Left ventricle myocardium inferior (tissue), 1 donor: Measurements from ENCODE around the gene CDK2. TPM values are rescaled to one million over a fixed set of nuclear protein-coding genes. Genes with fewer than 3 reads are reported as not detected.
A peak's percentile ranks its signal among the peaks of the same experiment; 100 is the strongest.

ENCODE experiments used
- DNase-seq: peaks from one replicate; pipeline ENCODE4 v3.0.0-alpha.2; 2020
- H3K27ac ChIP-seq: fragments of 200-600 bp; replicated peaks from 2 replicates; pipeline ENCODE4 v1.8.0; 2021
- H3K27me3 ChIP-seq: fragments of 200-600 bp; 2 replicates; pipeline ENCODE4 v1.8.0; 2021; ENCODE audit warnings: low read depth
- H3K36me3 ChIP-seq: fragments of 200-600 bp; 2 replicates; pipeline ENCODE4 v1.8.0; 2021
- H3K4me1 ChIP-seq: fragments of 200-600 bp; 2 replicates; pipeline ENCODE4 v1.8.0; 2021
- H3K4me3 ChIP-seq: fragments of 200-600 bp; 2 replicates; pipeline ENCODE4 v1.8.0; 2021; ENCODE audit warnings: mild to moderate bottlenecking, moderate library complexity
- H3K9me3 ChIP-seq: fragments of 200-600 bp; replicated peaks from 2 replicates; pipeline ENCODE4 v1.8.0; 2021
- CTCF ChIP-seq: fragments of 200-600 bp; IDR thresholded peaks from 2 replicates; pipeline ENCODE4 v1.8.0; 2021; ENCODE audit warnings: antibody characterized with exemption, mild to moderate bottlenecking, borderline replicate concordance
- intact Hi-C: fragments of 100-400 bp; cut with micrococcal nuclease; formaldehyde crosslinking; loops from one replicate; pipeline ENCODE4 v1.11.0; 2022
- total RNA-seq: library from RNA; stranded (reverse); fragmentation: NEBNext Ultra II Directional; extraction: Animal tissue kit (Norgen Biotek cat#: 25700); gene quantifications from one replicate; pipeline ENCODE4 v1.2.1, GENCODE V29; 2021
- donor health status: DM: no; HTN: yes; CAD: no; lungs with severe emphysema.

The CDK2 gene
- total RNA-seq, 1 donor from 2014 or later = 7.3 TPM

- Histone ChIP-seq H3K4me3 (peak within 1 kb of the TSS; percentile 47), H3K27me3 (no peaks in the 10 kb centered on the region), H3K36me3 (peaks cover 20% of the 10 kb centered on the region), H3K4me1 (peaks cover 11% of the 10 kb centered on the region), H3K27ac (peak within 1 kb of the TSS; percentile 64), H3K9me3 (no peaks in the 10 kb centered on the region)
- no peak for TF ChIP-seq CTCF
- intact Hi-C loops = no loop called here
- DNase-seq = no peak
These were observed 54.0 kb downstream of the CDK2 start, which contains the start of gene IKZF4 for GRCh38 chr12:56020423-56021184. Gene IKZF4, plus strand, starts transcription at chr12:56021043. Its CDS starts 451 bp downstream, at chr12:56021494.

- H3K9me3 ChIP-seq = no peaks in the 10 kb centered on the region
- TF ChIP-seq CTCF = no peak
- H3K27ac ChIP-seq = no peak overlapping the region
- intact Hi-C loops = no loop called here
- DNase-seq = no peak
- H3K4me3 ChIP-seq = peak overlapping the region; percentile 32
- peaks cover 11% of the 10 kb centered on the region for H3K4me1 ChIP-seq
- H3K27me3 ChIP-seq = no peaks in the 10 kb centered on the region
- H3K36me3 ChIP-seq = peaks cover 20% of the 10 kb centered on the region
These were observed 55.4 kb downstream of the CDK2 start for GRCh38 chr12:56021889-56022497.

Other genes starting within 250 kb of the CDK2 start
- gene RDH5, start 246.4 kb upstream of the CDK2 start, total RNA-seq = 12.2 TPM
- 705 TPM for gene CD63, start 237.8 kb upstream of the CDK2 start, total RNA-seq
- gene GDF11, start 223.7 kb upstream of the CDK2 start, total RNA-seq = 15.6 TPM
- gene SARNP, start 149.1 kb upstream of the CDK2 start, total RNA-seq = 53.2 TPM
- gene ORMDL2, start 148.8 kb upstream of the CDK2 start, total RNA-seq = 13.3 TPM
- gene DNAJC14, start 137.2 kb upstream of the CDK2 start, total RNA-seq = 18.6 TPM
- 2.2 TPM for gene MMP19, start 123.9 kb upstream of the CDK2 start, total RNA-seq
- 14.8 TPM for gene PYM1, start 38.9 kb upstream of the CDK2 start, total RNA-seq
- gene DGKA, start 35.7 kb upstream of the CDK2 start, total RNA-seq = 6.5 TPM
- 0.16 TPM for gene PMEL, start 788 bp upstream of the CDK2 start, total RNA-seq
- 111 TPM for gene RAB5B, start 7.2 kb downstream of the CDK2 start, total RNA-seq
- gene SUOX, start 30.4 kb downstream of the CDK2 start, total RNA-seq = 36.0 TPM
- gene IKZF4, start 54.2 kb downstream of the CDK2 start, total RNA-seq = 8.4 TPM
- gene RPS26, start 75.1 kb downstream of the CDK2 start, total RNA-seq = 48.7 TPM
- gene ERBB3, start 113.3 kb downstream of the CDK2 start, total RNA-seq = 2.3 TPM
- 65.7 TPM for gene PA2G4, start 137.7 kb downstream of the CDK2 start, total RNA-seq
- 1,892 TPM for gene RPL41, start 149.8 kb downstream of the CDK2 start, total RNA-seq
- gene ZC3H10, start 151.4 kb downstream of the CDK2 start, total RNA-seq = 4.9 TPM
- gene ESYT1, start 161.4 kb downstream of the CDK2 start, total RNA-seq = 23.2 TPM
- 54.1 TPM for gene MYL6B, start 185.8 kb downstream of the CDK2 start, total RNA-seq
- gene MYL6, start 191.5 kb downstream of the CDK2 start, total RNA-seq = 508 TPM
- 67.1 TPM for gene SMARCC2, start 222.7 kb downstream of the CDK2 start, total RNA-seq